A673 (cell line): ENCODE data around the gene GABPA. TPM values are rescaled to one million over a fixed set of nuclear protein-coding genes. Genes with fewer than 3 reads are reported as not detected.
"Not testable (repeated sequence)": the region's sequence is repeated elsewhere in the genome, so short reads cannot be mapped to it uniquely, and the experiment has no call there.

Experiments used
- BruUV-seq: library from RNA; stranded (reverse); fragments of 400-500 nt; replicated peaks from 2 replicates; lab custom pipeline; 2021; lab: Mats Ljungman, UMichigan
- CTCF ChIA-PET: fragments of 300-600 bp; sonication (Branson Sonifier 250); formaldehyde crosslinking; loops from one replicate; lab custom pipeline; 2022; ENCODE audit warnings: antibody characterized with exemption; lab: Charles Lee
- POLR2A ChIA-PET: fragments of 300-600 bp; sonication (Branson Sonifier 250); formaldehyde crosslinking; loops from one replicate; lab custom pipeline; 2022; ENCODE audit warnings: antibody characterized with exemption; ENCODE audit not compliant: low non-redundant PET; lab: Charles Lee
- DNase-seq: peaks from one replicate; pipeline ENCODE4 v3.0.0-alpha.2; 2015; ENCODE audit warnings: low spot score
- H3K27ac ChIP-seq: fragments of 200-600 bp; sonication (generic); 2 replicates; pipeline ENCODE4 v1.5.1; 2016; ENCODE audit warnings: mixed run types, low read depth, mild to moderate bottlenecking, mixed read lengths, antibody characterized with exemption, low read length; ENCODE audit not compliant: poor library complexity, severe bottlenecking
- H3K27me3 ChIP-seq: fragments of 200-600 bp; sonication (generic); replicated peaks from 2 replicates; pipeline ENCODE4 v1.6.1; 2017; ENCODE audit warnings: mixed run types, low read depth, mild to moderate bottlenecking, mixed read lengths, antibody characterized with exemption, low read length; ENCODE audit not compliant: insufficient read depth, poor library complexity
- H3K36me3 ChIP-seq: fragments of 200-600 bp; sonication (generic); 2 replicates; pipeline ENCODE4 v1.6.1; 2016; ENCODE audit warnings: mixed run types, mild to moderate bottlenecking, mixed read lengths, antibody characterized with exemption, low read length; ENCODE audit not compliant: insufficient read depth, poor library complexity, severe bottlenecking
- H3K4me1 ChIP-seq: fragments of 200-600 bp; sonication (generic); 2 replicates; pipeline ENCODE4 v1.6.1; 2017; ENCODE audit warnings: mixed run types, mild to moderate bottlenecking, mixed read lengths, antibody characterized with exemption, low read length; ENCODE audit not compliant: insufficient read depth, poor library complexity, severe bottlenecking
- H3K4me3 ChIP-seq: fragments of 200-600 bp; sonication (generic); 2 replicates; pipeline ENCODE4 v1.5.1; 2016; ENCODE audit warnings: low read depth, mixed run types, mild to moderate bottlenecking, mixed read lengths, low read length; ENCODE audit not compliant: poor library complexity, severe bottlenecking
- H3K9me3 ChIP-seq: fragments of 200-600 bp; sonication (generic); 2 replicates; pipeline ENCODE4 v1.6.1; 2016; ENCODE audit warnings: mixed run types, low read depth, mild to moderate bottlenecking, mixed read lengths, antibody characterized with exemption, low read length; ENCODE audit not compliant: poor library complexity, severe bottlenecking
- CTCF ChIP-seq: fragments of 300-800, 200-600 bp; sonication (generic); conservative IDR thresholded peaks from 2 replicates; pipeline ENCODE4 v1.5.1; 2017; ENCODE audit warnings: low read depth, mild to moderate bottlenecking, antibody characterized with exemption, low read length, moderate library complexity, mixed read lengths
- EZH2 ChIP-seq: fragments of 200-600 bp; sonication (generic); IDR thresholded peaks from 2 replicates; pipeline ENCODE4 v1.6.1; 2017; ENCODE audit warnings: borderline replicate concordance, low read depth, mild to moderate bottlenecking, mixed read lengths, antibody characterized with exemption, low read length; ENCODE audit not compliant: poor library complexity, severe bottlenecking
- intact Hi-C: fragments of 100-400 bp; cut with micrococcal nuclease; formaldehyde crosslinking; loops from one replicate; pipeline ENCODE4 v1.10.0; 2022; ENCODE audit not compliant: unreplicated experiment
- total RNA-seq: library from RNA; stranded (reverse); gene quantifications from 2 replicates; pipeline ENCODE4 v1.2.3, GENCODE V29; 2021

The GABPA gene
- total RNA-seq, 1 experiment from 2014 or later, result 26.2 TPM

GRCh38 chr21:25710550-25710949 lies 24.2 kb upstream of the GABPA start:
- intact Hi-C loops, result no loop called here
- Histone ChIP-seq H3K27ac (no peak overlapping the region), H3K27me3 (no peaks in the 10 kb centered on the region), H3K4me3 (no peak overlapping the region), H3K4me1 (peaks cover 6% of the 10 kb centered on the region), H3K36me3 (no peaks in the 10 kb centered on the region), H3K9me3 (no peaks in the 10 kb centered on the region)
- DNase-seq, result no peak
- ChIA-PET POLR2A (no interaction called here), CTCF (no interaction called here)
- TF ChIP-seq EZH2 (no peak), CTCF (no peak)
- no TSS peak for BruUV-seq

DNA sequence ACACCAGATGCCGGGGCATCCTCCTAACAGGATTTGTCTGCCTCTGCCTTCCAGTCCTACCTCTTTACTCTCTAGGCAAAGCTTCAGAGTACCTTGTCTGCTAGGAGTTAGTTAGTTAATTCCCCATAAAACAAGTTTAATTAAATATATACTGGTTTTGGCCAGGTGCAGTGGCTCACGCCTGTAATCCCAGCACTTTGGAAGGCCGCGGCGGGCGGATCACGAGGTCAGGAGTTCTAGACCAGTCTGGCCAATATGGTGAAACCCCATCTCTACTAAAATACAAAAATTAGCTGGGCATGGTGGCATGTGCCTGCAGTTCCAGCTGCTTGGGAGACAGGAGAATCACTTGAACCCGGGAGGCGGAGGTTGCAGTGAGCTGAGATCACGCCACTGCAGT lies 20.7 kb upstream of the GABPA start:
- DNase-seq, BruUV-seq, CTCF ChIA-PET: not testable (repeated sequence)

GRCh38 chr21:25717491-25718147 lies 17.2 kb upstream of the GABPA start:
- H3K36me3 ChIP-seq, result no peaks in the 10 kb centered on the region
- intact Hi-C loops, result no loop called here
- no TSS peak for BruUV-seq
- ChIA-PET CTCF (no interaction called here), POLR2A (interaction anchor here (0.6 kb wide), 1 partner anchor 79 kb away, joined by 3 read pairs; no protein-coding TSS in a partner anchor)
- TF ChIP-seq EZH2, result no peak
- no peak for TF ChIP-seq CTCF
- H3K9me3 ChIP-seq, result no peaks in the 10 kb centered on the region
- H3K27me3 ChIP-seq, result no peaks in the 10 kb centered on the region
- no peak overlapping the region for H3K4me3 ChIP-seq
- no peaks in the 10 kb centered on the region for H3K4me1 ChIP-seq
- DNase-seq, result peak; percentile 47
- no peak overlapping the region for H3K27ac ChIP-seq

More for the DNA sequence above, 20.7 kb upstream of the GABPA start:
- H3K27me3 ChIP-seq, intact Hi-C loops, H3K36me3 ChIP-seq, H3K4me3 ChIP-seq, H3K27ac ChIP-seq, H3K4me1 ChIP-seq, POLR2A ChIA-PET, H3K9me3 ChIP-seq: not testable (repeated sequence)

- no peaks in the 10 kb centered on the region for H3K4me1 ChIP-seq
- H3K4me3 ChIP-seq, result no peak overlapping the region
- H3K27me3 ChIP-seq, result no peaks in the 10 kb centered on the region
- POLR2A ChIA-PET, result no interaction called here
- peaks cover 38% of the 10 kb centered on the region for H3K36me3 ChIP-seq
- BruUV-seq, result no TSS peak
- intact Hi-C loops, result no loop called here
- TF ChIP-seq CTCF (no peak), EZH2 (no peak)
- CTCF ChIA-PET, result no interaction called here
- no peak for DNase-seq
- H3K9me3 ChIP-seq, result no peaks in the 10 kb centered on the region
- H3K27ac ChIP-seq, result no peak overlapping the region
Measured at GRCh38 chr21:25721987-25722386, 12.8 kb upstream of the GABPA start.
